Panc1 (cell line): ENCODE measurements around the gene GAGE12F.
"Not testable (repeated sequence)": the region's sequence is repeated elsewhere in the genome, so short reads cannot be mapped to it uniquely, and the experiment has no call there.

Experiments
- CTCF ChIP-seq: fragments of 450-650 bp; IDR thresholded peaks from 2 replicates; pipeline ENCODE4 v1.5.1; 2017; ENCODE audit warnings: mild to moderate bottlenecking
- POLR2AphosphoS5 ChIP-seq: IDR thresholded peaks from 2 replicates; pipeline ENCODE4 v1.6.1; 2012; ENCODE audit warnings: mild to moderate bottlenecking, low read depth, low read length, moderate library complexity

GRCh38 chrX:49569152-49569551, 8.5 kb downstream of the GAGE12F start:
- not testable (repeated sequence) for TF ChIP-seq CTCF, POLR2AphosphoS5
